AML-193 (cell line): Measurements from ENCODE around the gene PLCXD3.
A peak's percentile ranks its signal among the peaks of the same experiment; 100 is the strongest.
"Not testable (repeated sequence)": the region's sequence is repeated elsewhere in the genome, so short reads cannot be mapped to it uniquely, and the experiment has no call there.

Source experiments
- DNase-seq, 2 experiments: peaks; one replicate each; lab custom pipeline; 2025; lab: John Stamatoyannopoulos, UW

Gene PLCXD3

GRCh38 chr5:41510176-41510831 lies at the start of gene PLCXD3:
Gene PLCXD3, minus strand, starts transcription at chr5:41510601. Its CDS starts 75 bp downstream, at chr5:41510526.
- no peak for DNase-seq

- no peak for DNase-seq
Observed at GRCh38 chr5:41559184-41559583, 48.8 kb upstream of the PLCXD3 start.

- DNase-seq = no peak
Observed at GRCh38 chr5:41558295-41558694, 47.9 kb upstream of the PLCXD3 start.

- DNase-seq = no peak
Observed at GRCh38 chr5:41547991-41548390, 37.6 kb upstream of the PLCXD3 start.

- DNase-seq = no peak
Observed at GRCh38 chr5:41542183-41542582, 31.8 kb upstream of the PLCXD3 start.

- no peak for DNase-seq
Observed at GRCh38 chr5:41539454-41539853, 29.1 kb upstream of the PLCXD3 start.

GRCh38 chr5:41537581-41537980 lies 27.2 kb upstream of the PLCXD3 start:
- no peak for DNase-seq

GRCh38 chr5:41532485-41532884 lies 22.1 kb upstream of the PLCXD3 start:
- no peak for DNase-seq

- no peak for DNase-seq
Observed at GRCh38 chr5:41527201-41527779, 16.9 kb upstream of the PLCXD3 start.

- no peak for DNase-seq
Observed at GRCh38 chr5:41526699-41527098, 16.3 kb upstream of the PLCXD3 start.

- DNase-seq = peak in 1 of 2 experiments; percentile 2
Observed at GRCh38 chr5:41524174-41524573, 13.8 kb upstream of the PLCXD3 start.

GRCh38 chr5:41522193-41522786 lies 11.9 kb upstream of the PLCXD3 start:
- DNase-seq = no peak

GRCh38 chr5:41519801-41520200 lies 9.4 kb upstream of the PLCXD3 start:
- DNase-seq = no peak

GRCh38 chr5:41517909-41518308 lies 7.5 kb upstream of the PLCXD3 start:
- DNase-seq = no peak

GRCh38 chr5:41511241-41511640 lies 840 bp upstream of the PLCXD3 start:
- DNase-seq = no peak

GRCh38 chr5:41509399-41510175 lies 814 bp downstream of the PLCXD3 start:
- no peak for DNase-seq

- DNase-seq = no peak
Observed at GRCh38 chr5:41508696-41509398, 1.6 kb downstream of the PLCXD3 start.

- no peak for DNase-seq
Observed at GRCh38 chr5:41508186-41508585, 2.2 kb downstream of the PLCXD3 start.

- no peak for DNase-seq
Observed at GRCh38 chr5:41507501-41507900, 2.9 kb downstream of the PLCXD3 start.

- DNase-seq = no peak
Observed at GRCh38 chr5:41503860-41504259, 6.5 kb downstream of the PLCXD3 start.

GRCh38 chr5:41503310-41503709 lies 7.1 kb downstream of the PLCXD3 start:
- DNase-seq = no peak

GRCh38 chr5:41493490-41494126 lies 16.8 kb downstream of the PLCXD3 start:
- not testable (repeated sequence) for DNase-seq
